ENCODE measurements around the gene CCT6B.
A peak's percentile ranks its signal among the peaks of the same experiment; 100 is the strongest.
"Not testable (repeated sequence)": the region's sequence is repeated elsewhere in the genome, so short reads cannot be mapped to it uniquely, and the experiment has no call there.

Gene CCT6B

DNA sequence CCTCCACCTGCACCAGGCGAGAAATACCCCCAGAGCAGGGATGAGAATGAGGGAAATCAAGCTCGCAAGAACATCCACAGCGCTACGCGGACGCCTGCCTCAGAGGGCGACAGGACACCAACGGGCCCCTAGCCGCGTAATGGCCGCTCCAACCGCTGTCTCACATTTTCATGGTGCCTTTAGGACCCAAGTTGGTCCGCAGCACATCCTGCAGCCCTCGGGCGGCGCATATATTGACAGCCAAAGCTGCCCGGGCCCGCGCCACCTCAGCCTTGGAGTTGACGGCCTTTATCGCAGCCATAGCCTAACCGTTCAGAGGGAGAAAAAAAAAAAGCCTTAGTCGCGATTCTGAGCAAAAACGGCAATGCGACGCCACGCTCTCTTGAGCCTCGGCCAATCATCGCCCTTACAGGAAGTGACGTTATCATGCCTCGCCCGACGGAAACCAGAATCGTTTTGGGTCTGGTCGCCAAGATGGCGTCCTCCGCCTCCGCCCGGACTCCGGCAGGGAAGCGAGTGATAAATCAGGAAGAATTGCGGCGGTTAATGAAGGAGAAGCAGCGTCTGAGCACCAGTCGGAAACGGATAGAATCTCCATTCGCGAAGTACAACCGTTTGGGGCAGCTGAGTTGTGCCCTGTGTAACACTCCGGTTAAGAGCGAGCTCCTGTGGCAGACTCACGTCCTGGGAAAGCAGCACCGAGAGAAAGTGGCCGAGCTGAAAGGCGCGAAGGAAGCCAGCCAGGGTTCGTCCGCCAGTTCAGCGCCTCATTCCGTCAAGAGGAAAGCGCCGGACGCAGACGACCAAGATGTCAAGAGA lies at the start of gene CCT6B, which contains the start of gene ZNF830:
Gene CCT6B (minus strand): TSS at position 368 of the 819 bp plus-strand sequence. CDS start 67 bp downstream, at position 301.
Gene ZNF830 (plus strand): TSS at position 448 of the 819 bp plus-strand sequence. CDS start 27 bp downstream, at position 475.
- DNase-seq, result peak; percentile 96

DNA sequence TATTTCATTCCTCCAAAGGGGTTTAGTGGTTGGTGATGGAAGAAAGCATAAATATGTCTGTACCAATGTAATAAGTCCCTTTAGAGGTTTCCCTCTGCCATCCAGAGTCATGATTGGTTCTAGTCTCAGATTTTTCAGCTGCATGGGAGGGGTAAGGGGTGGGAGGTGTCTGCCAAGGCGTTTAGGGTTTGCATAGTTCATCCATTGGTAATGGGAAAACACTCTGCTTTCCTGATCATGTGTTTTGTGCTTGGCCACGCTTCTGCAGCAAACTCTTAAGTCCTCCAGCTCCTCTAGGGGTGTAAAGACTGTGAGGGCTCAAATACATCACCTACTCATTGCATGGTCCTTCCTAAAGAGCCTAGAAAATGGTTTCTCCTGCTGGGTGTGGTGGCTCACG lies 48.8 kb upstream of the CCT6B start:
- no peak for DNase-seq

DNA sequence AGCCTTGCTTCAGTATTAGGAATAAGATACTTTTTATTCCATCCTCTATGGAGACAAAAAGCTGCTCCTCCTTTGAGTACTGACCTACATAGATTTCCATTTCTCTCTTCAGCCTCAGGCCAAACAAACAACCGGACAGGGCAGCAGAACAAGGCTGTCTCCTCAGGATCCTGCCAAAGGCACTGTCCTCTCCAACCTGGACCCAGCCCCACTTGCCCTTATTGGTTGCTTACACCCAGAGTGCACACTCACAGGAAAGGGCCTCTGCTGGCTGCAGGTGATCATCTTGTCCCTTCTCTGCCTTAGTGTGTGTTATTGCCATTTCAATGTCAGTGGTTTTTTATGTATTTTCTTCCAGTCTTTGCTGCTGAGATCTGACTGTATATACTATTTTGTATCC lies 45.7 kb upstream of the CCT6B start:
- DNase-seq, result no peak

GRCh38 chr17:35006345-35006744 lies 45.1 kb upstream of the CCT6B start:
- DNase-seq, result no peak

DNA sequence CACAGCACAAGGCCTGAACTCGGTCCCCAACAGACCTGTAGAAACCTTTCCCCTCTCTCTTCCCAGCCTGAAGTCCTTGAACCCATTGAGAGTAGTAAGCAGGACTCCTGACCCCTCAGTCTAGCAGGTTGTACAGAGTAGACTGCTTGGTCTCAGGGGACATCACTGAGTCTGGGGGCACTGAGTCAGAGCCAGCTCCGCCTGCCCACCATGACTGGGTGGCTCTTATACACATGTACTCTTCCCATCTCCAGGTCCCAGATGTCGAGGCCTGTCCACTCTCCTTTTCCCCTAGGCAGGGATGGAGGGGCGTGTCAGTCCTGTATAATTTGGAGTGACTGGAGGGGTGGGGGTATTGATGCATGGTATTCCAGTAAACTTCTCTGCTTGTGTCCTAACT lies 42.5 kb upstream of the CCT6B start:
- no peak for DNase-seq

GRCh38 chr17:35002876-35003551 lies 41.8 kb upstream of the CCT6B start:
- no peak for DNase-seq

- DNase-seq, result no peak
Measured at GRCh38 chr17:35001549-35001948, 40.3 kb upstream of the CCT6B start.

DNA sequence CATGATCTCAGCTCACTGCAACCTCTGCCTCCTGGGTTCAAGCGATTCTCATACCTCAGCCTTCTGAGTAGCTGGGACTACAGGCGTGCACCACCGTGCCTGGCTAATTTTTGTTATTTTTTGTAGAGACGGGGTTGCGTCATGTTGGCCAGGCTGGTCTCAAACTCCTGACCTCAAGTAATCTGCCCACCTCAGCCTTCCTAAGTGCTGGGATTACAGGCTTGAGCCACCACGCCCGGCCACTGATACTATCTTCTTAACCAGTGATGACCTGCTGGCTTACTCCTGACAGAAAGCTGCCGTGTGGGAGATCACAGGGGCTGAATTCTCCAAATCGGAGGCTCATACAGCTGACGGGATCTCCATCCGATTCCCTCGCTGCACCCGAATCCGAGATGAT lies 39.7 kb upstream of the CCT6B start:
- DNase-seq, result not testable (repeated sequence)

DNA sequence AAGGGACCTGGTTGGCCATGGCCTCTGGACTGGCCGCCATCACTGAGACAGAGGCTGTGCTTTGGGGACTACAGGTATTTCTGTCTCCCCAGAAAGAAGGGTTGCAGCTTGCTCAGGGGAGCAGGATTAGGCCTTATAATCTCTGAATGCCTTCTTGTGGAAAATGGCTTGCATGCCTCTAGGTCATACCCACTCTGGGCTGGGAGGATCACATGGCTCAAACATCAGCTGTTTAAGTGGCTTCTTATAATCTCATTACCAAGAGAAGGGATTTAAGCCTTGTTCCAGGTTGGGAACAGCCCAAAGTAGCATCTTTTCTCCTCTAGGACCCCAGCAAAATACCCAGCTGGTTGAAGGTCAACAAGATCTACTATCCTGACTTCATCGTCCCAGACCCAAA lies 38.2 kb upstream of the CCT6B start:
- DNase-seq, result no peak

- DNase-seq, result peak; percentile 73
Measured at GRCh38 chr17:34998205-34998604, 36.9 kb upstream of the CCT6B start.

DNA sequence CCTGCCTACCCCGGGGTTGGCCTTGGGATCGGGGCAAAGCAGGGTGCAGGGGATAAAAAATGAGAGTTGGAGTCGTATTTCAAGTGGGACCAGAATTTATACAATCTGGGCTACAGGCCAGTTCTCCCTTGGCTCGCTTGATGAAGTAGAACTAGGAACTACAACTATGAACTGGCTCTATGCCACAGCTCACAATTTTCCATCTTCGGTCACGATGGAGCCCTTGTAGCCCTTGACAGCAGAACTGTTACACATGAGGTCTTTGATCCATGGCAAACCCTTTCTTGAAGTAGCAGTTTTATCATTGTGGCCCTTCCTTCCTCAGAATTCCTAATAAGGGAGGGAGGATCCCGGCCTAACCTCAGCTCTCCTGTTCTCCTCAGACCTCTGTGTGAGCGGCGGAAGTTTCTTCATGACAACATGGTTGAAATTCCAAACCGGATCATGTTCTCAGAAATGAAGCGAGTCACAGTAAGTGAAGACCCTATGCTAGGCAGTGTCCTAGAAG lies 36.1 kb upstream of the CCT6B start:
- DNase-seq, result no peak

GRCh38 chr17:34996422-34997285 lies 35.4 kb upstream of the CCT6B start:
- no peak for DNase-seq

DNA sequence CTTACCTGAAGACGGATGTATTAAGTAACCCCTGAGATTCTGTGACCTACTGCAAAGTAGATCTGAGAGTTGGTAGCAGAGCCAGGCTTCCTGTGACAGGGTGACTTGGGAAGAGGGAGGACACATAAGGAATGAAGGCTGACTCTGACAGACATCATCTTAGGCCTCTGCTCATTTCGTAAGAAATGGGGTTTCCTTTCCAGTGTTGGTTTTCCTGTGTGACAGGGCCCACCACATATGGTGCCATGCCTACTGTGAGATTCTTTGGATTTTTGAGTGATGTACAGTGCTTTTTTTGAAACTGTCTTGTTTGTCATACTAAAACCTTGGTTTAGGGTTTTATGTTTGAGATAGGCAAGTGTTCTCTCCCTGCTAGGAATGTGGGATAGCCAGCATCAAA lies 31.8 kb upstream of the CCT6B start:
- DNase-seq, result no peak

- DNase-seq, result no peak
Measured at GRCh38 chr17:34991606-34992005, 30.3 kb upstream of the CCT6B start.

GRCh38 chr17:34990921-34991365 lies 29.7 kb upstream of the CCT6B start:
- no peak for DNase-seq

GRCh38 chr17:34989473-34989872 lies 28.2 kb upstream of the CCT6B start:
- no peak for DNase-seq

DNA sequence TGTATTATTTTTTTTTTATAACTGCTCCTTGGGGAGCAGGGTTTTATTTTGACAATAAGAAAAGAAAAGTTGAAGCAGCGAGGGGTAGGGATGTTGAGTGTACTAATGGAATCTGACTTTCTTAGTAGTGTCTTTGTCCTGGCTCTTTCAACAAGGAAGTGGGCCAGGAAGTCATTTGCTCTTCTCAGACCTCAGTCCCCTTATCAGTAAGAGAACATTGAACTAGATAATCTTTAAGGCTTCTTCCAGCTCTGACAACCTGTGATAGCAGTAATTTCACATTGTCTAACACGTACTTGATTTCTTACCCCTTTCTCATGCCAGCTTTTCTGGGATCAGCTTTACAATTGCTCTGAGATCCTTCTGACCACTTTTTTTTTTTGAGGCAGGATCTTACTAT lies 27.4 kb upstream of the CCT6B start:
- DNase-seq, result peak; percentile 83

- no peak for DNase-seq
Measured at GRCh38 chr17:34987232-34987631, 26.0 kb upstream of the CCT6B start.

DNA sequence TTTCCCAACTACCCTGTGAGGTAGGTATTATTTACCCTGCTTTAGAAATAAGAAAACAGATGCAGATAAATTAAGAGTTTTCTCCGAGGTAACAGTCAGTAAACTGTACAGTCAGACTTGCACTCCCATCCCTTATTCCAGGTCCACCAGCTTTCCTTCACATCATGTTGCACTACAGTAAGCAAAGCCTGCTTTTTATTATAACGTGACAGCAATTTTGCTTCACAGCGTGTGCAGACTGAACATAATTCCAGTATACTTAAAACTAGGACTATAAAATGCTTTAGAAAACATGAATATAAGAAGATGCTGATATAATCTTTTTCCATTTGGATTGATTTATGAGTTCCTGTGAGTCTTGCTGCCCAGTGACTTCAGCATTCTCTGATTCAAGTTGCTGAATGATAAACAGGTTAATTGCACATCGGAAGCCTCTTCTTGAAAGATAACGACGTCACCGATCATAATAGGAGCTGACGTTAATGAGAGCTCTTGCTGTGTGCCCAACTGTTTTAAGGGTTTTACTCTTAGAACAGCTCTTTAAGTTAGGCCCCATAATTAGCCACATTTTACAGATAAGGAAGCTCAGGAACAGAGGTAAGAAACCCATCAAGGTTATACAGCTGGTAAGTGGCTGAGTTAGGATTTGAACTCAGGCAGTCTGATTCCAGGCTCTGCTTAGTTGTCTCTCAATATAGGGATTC lies 20.4 kb upstream of the CCT6B start:
- peak; percentile 80 for DNase-seq

GRCh38 chr17:34980681-34981537 lies 19.6 kb upstream of the CCT6B start:
- peak; percentile 84 for DNase-seq

DNA sequence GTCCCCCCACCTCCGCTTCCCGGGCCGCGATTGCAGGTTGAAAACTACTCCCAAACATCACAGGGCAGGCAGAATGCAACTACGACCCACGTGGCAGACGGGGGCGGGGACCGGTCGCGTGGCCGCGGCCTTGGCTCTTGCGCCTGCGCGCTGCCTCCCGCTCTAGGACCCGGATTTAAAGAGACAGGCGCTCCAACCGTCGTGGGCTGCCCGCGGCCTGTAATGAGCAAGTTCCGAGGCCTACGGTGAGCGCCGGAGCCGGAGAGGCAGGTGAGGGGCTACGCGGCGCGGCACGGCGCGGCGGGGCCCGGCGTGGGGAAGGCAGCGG lies 19.1 kb upstream of the CCT6B start, which contains the start of gene LIG3:
Gene LIG3 (plus strand): TSS at position 160 of the 328 bp plus-strand sequence. CDS start 2,494 bp downstream, outside the sequence.
- peak; percentile 96 for DNase-seq

Measured in OCI-M1 (cell line).